Renal pelvis (tissue), 4 donors: ENCODE results near the gene TLX3. TPM values are rescaled to one million over a fixed set of nuclear protein-coding genes. Genes with fewer than 3 reads are reported as not detected.
"Not testable (repeated sequence)": the region's sequence is repeated elsewhere in the genome, so short reads cannot be mapped to it uniquely, and the experiment has no call there.

Experiments used
- DNase-seq: peaks from one replicate; pipeline ENCODE4 v3.0.0-alpha.2; 2013
- polyA plus RNA-seq, 3 donors: library from polyadenylated mRNA; unstranded; fragments of 120-200 nt; gene quantifications; one replicate each; pipeline ENCODE4 v1.2.1, GENCODE V29; 2013; ENCODE audit not compliant: insufficient read length in 3 of 3

TLX3 gene
- polyA plus RNA-seq, 3 donors: not detected

DNA sequence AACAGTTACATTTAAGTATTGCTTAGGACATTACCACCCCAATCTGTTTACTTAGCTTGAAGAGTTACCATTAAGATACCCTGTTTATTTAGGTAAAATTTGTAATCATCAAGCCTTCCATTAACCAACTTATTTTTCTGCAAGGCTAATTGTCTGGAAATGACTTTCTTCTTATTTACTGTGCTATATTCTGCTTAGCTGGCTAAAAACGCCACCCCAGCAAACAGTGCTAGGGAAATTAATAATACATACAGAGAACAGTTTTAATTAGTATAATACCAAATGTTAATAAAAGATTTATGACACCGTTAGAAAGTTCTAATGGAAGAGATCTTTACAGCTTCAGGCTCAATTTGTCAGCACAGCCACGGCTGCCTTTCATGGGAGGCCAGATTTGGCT, 14.0 kb downstream of the TLX3 start:
- DNase-seq: no peak

DNA sequence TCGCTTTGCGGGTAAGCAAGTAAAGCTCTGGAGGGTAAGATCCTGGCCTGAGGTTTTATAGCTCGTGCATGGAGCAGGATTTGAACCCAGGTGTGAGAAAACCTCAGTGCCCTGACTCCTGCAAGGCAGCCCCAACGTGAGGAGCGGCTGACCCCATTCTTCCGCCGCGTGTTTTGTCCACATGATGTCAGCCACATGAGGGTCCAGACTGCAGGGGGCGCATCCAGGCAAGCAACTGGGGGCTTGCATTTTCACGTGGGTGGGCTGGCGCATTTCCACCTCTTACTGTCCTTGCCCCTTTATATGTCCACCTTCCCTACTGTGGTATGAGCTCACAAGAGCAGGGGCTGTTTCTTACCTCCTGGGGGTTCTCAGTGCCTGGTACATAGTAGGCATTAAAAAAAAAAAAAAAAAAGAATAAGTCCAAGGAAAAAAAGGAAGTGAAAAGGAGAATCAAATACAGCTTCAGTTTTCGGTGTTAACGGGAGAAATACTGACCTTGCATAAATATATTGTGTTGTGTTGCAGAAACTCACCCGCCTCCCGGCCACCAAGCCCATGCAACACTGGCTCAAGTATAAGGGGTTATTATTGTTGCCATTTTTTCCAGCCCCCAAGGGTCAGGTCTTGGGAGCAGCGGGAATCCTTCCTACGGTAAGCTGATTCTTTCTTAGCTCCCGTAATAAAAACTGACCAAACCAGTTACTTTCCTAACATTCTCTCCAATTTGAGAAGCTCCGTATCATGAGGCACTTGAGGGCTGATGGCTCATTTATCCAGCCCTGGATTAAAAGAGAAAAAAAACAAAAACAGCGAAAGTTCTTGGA, 15.0 kb downstream of the TLX3 start:
- DNase-seq: no peak

DNA sequence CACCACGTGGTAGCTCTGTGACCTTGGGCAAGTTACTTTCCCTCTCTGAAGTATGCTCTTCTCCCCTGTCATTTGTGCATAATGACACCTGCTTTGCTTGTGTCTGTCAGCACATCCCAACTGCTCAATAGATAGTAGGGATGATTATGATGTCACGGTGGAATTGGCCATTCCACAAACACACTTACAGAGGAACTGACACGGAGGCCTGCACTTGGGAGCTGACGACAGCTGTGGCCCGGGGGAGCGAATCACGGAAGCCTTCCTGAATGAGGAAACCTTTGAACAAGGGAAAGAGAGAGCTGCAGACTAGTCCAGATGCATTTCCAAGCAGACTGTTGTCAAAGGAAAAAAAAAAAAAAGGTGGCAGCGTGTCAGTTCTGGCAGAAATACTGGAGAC, 21.0 kb downstream of the TLX3 start:
- DNase-seq: no peak

DNA sequence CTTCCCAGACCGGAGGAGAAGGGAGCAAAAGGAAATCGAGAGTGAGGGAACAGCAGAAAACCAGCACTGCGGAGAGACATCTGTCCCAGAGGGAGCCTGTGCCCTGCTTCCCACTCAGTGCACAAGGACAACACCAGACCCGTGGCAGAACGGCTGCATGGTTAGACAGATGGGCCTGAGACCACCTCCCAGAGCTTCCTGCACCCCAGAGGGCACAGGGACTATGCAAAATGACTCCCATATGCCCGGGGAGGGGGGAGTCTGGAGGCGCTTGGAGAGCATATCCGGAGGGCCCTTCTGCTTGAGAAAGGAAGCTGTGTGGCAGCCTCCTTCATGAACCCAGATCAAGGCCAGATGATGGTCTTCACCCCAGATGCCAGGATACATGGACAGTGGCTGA, 26.6 kb downstream of the TLX3 start:
- DNase-seq: no peak

DNA sequence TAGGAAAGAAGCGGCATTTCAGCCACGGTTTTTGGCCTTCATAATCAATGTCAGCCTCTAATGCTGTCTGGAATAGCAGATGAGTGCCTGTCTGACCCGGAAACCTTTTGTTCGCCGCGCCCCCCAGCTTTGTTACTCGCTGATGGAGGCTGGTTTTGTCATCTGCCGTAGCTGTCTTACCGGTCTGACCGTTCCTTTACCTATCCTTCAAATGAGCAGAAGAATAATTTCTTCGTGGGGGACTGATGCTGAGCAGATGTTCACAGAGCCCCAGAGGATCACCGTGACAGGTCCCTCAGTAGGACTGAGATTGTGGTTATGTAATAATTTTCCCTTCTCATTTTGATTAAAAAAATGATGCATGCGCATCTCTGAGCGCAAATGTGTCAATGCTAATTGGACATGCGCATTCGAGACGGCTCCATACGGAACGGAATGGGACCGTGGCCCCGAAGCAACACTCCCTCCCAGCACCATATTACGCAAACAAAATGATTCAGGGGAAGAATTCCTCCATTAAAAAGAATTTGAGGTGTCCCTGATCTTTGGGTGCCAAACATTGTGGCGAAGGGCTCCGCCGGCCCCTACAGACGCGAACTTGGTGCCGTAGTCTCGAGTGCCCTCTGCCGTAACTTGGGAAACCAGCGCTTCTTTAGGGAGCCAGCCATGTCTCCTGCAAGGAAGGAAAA, 27.6 kb downstream of the TLX3 start:
- no peak for DNase-seq

DNA sequence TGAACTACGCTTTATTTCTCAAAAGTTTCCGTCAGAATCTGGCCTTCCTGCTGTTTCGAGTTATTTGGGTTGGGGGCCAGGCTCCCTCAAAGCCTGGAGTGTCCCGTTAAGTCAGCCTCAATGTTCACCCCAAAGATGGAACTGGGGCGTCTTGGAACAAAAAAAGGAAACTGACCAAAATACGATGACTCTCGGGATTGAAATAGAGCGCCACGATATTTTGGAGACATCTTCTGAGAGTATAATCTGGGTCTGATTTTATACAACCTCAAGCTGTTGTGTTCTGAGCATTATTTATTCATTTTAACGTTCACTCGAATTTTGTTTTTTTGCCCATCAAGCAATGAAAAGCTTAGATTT, 28.1 kb downstream of the TLX3 start:
- DNase-seq: no peak

DNA sequence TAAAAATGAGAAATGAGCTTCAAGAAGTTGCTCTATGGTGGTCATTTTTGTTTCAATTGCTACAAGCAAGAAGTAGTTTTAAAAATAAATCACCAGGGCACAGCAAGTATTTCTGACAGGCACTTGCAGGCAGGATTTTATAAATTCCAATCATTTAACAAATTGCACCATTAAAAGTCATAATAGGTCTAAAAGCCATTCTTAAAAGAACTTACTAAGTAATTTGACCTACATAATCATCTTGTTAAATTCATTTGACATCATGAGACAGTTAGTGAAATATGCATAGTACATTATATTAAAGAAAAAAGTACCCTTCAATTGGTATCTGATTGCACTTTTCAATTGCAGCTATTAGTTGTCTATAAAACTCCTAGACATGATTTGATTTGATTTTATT, 31.0 kb downstream of the TLX3 start:
- DNase-seq: no peak

DNA sequence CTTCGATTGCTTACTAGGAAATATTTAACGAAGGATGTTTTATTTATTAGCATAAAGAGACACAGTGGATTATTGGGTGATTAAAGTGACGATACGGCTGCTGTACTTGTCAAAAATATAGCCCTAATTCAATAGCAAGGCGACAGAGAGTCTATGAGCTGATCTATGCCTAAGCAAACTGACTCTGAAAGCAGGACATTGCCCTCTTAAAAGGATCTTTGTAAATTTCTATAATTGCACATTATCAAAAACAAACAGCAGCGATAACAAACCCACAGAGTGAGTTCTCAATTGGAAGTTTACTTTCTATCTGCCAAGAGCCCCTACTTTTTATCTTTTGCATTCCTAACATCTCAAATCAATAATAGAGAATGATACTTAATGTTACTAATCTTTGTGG, 31.4 kb downstream of the TLX3 start:
- no peak for DNase-seq

DNA sequence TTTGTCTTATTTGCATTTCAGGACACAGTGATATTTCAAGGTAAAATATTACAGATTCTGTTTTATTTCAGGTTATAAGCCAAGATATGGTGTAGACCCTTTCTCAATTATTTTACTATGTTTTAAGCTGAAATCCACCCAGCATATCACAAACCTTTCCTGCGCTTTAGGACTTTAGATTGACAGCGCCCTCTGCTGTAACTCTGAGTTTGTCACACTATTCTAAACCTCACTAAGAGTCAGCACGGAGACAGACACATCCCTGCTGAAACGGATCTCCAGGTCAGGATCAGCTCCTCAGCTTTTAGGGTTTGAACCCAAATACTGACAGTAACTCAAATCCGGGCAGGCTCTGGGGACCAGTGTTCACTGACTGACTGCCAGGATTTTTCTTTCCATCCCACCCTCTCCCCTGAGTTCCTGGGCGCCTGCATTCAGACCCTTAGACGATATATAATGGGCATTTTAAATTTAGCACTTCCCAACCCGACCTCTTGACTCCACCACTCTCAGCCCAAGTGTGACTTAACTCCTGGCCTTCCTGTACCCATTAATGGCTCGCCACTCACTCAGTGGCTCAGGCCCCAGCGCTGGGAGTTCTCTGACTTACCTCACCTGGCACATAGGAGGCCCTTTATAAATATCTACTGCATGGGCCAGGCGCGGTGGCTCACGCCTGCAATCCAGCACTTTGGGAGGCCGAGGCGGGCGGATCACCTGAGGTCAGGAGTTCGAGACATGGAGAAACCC, 33.5 kb downstream of the TLX3 start:
- DNase-seq: peak; percentile 48

DNA sequence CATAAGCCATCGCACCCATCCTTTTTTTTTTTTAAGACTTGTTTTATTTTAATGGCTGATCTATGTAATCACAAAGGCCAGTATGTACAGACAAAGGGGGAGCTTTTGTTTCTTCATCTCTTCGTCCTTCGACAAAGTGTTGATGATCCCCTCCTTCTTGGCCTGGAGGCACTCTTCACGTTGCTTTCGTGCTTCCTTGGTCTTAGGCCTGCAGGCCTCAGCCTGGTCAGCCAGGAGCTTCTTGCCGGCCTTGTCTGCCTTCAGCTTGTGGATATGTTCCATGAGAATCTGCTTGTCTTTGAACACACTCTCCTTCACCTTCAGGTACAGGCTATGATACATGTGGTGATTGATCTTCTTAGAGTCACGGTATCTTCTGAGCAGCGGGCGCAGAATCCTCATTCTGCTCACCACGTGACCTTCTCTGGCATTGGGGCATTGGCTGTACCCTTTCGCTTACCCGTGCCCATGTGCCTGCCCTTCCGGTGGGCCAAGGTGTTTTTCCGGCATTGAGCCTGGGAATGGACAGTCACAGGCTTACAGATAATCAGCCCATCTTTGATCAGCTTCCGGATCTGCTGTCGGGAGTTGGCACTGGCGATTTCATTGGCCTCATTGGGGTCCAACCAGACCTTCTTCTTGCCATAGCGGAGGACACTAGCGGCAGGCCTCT, 36.0 kb downstream of the TLX3 start:
- DNase-seq: no peak

DNA sequence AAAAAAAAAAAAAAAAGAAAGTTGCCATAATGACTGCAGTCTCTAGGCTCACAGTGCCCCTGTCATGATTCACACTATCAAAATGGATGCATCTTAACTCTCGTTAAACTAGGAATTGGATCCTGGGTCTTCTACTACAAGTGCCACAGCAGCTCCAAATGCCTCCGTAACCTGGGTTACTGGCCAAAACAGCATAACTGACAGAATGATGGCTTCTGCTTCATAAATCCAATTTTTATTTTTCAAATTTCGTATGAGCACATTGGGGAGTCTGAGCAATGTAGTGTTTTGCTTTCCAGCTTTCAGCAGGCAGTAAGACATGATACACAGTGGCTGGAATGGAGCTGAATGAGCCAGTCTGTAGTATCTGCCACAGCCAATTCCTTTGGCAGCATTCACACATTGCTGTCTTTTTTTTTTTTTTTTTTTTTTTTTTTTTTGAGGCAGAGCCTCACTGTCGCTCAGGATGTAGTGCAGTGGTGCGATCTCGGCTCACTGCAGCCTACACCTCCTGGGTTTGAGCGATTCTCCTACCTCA, 42.6 kb downstream of the TLX3 start:
- no peak for DNase-seq

DNA sequence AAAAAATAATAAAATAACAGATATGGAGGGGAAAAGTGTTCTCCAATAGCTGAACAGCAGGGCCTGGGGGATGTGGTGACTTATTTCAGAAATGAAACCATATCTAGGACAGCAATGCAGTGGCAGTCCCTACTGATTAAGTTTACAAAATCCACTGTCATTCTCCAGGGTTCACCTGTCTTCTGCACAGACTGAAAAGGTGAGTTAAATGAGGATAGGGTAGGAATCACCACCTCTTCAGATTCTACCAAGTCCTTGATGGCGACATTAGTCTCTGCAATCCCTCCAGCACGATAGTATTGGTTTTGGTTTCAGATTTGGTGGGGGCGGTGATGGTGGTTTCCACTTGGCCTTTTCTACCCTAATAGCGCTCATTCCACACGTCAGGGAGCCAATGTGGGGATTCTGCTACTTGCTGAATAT, 46.3 kb downstream of the TLX3 start:
- no peak for DNase-seq

DNA sequence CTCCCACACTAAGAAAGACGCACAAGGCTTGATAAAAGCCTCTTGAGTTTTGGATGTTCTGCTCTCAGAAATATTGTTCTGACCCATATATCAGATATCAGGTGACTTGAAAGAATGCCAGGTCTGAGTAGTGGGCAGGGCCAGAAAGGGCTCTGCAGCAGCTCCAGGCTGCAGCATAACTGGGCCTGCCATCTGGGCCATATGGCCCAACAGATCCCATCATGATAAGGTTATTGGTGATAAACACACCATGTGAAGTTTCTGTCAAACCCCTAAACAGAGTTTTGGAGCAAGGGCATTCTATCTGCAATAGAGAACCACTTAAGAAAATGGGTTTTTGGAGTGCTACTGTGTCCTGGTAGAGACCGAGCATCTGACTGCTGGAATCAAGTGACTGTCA, 48.8 kb downstream of the TLX3 start:
- no peak for DNase-seq

DNA sequence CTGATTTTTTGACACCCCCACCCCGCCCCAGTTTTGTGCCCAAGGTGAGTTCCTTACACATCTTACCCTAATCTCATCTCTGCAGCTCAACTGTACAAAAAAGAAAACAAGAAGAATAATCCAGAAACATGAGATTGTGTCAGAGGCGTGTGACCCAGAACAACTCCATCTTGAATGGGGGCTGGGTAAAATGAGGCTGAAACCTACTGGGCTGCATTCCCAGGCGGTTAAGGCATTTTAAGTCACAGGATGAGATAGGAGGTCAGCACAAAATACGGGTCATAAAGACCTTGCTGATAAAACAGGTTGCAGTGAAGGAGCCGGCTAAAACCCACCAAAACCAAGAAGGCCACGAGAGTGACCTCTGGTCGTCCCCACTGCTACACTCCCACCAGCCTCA, 52.1 kb downstream of the TLX3 start:
- DNase-seq: not testable (repeated sequence)

Other genes starting within 250 kb of the TLX3 start
- 1,000 to 10,000 TPM; 1,545 to 1,771 (median 1,563) TPM for gene NPM1, start 78.6 kb downstream of the TLX3 start, polyA plus RNA-seq
- under 1 TPM; 0.44 to 0.61 (median 0.45) TPM for gene FGF18, start 110.4 kb downstream of the TLX3 start, polyA plus RNA-seq